Stimulated activated CD4-positive, alpha-beta T cell treated with anti-CD3 and anti-CD28 coated beads, Interleukin-15, amount 100 ng/mL, for 1 hour (primary cell): ENCODE results near the gene TPO.

Source experiments
- DNase-seq, 2 donors: peaks; one replicate each; pipeline ENCODE4 v3.0.0-alpha.2; 2020; ENCODE audit warnings: low read depth in 1 of 2, low spot score in 1 of 2

TPO gene

DNA sequence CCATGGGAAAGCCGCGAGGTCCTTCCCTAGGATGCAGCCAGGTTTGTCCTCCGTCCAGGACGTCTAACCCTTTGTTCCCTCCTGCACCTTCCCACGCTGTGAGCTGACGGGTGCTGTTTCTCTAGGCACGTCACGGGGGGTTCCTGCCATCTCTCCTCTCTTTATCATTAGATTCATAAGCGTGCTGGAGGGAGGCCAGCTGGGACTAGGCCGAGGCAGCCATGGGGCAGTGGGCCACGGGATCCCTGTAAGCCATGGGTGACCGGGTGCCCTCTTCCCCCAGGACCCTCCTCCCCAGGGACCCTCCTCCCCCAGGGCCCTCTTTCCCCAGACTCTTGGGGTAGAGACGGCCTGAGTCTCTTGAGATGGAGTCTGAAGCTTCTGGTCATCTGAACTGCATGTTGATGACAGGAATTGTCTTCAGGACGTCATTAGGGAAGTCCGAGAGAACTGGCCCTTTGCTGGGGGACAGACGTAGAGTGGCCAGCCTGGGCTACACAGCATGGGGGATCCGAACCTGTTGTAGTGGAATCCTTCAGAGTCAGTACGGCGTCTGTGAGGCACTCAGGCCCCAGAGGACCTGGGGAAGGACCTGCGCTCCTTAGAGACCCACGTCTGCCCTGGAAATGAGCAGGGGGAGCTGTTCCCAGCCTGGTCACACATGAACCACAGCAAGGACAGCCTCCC is 108.1 kb downstream of the TPO start:
- no peak for DNase-seq

- DNase-seq, result no peak
Measured at GRCh38 chr2:1521878-1522830, 108.9 kb downstream of the TPO start.

DNA sequence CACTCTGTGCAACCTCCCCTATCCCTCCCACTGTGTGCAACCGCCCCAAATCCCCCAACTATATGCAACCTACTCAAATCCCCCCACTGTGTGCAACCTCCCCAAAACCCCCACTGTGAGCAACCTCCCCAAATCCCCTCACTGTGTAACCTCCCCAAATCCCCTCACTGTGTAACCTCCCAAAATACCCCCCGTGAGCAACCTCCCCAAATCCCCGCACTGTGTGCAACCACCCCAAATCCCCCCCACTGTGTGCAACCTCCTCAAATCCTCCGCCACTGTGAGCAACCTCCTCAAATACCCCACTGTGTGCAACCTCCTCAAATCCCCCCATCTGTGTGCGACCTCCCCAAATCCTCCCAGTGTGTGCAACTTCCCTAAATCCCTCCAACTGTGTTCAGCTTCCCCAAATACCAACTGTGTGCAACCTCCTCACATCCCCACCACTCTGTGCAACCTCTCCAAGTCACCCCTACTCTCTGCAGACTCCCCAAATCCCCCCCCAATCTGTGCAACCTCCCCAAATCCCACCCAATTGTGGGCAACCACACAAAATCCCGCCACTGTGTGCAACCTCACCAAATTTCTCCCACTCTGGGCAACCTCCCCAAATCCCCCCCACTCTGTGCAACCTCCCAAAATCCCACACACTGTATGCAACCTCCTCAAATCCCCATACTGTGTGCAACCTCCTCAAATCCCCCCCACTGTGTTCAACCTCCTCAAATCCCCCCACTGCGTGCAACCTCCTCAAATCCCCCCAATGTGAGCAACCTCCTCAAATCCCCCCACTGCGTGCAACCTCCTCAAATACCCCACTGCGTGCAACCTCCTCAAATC is 114.1 kb downstream of the TPO start:
- DNase-seq, result no peak

GRCh38 chr2:1528273-1529064 is 115.2 kb downstream of the TPO start:
- DNase-seq, result no peak

DNA sequence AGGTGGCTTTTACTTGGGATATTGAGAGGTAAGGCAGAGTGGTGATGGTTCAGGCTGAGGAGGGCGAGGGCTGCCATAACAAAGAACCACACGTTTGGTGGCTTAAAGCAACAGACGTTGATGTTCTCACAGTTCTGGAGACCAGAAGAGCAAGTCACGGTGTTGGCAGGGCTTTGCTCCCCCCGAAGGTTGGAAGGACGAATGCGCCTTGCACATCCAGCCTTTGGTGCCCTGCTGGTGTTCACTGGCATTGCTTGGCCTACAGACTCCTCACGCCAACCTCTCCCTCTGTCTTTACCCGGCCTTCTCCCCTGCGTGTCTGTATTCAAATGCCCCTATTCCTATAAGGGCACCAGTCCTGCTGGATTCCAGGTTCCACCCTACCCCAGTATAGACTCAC is 125.4 kb downstream of the TPO start:
- no peak for DNase-seq

GRCh38 chr2:1539441-1539840 is 126.2 kb downstream of the TPO start:
- no peak for DNase-seq

DNA sequence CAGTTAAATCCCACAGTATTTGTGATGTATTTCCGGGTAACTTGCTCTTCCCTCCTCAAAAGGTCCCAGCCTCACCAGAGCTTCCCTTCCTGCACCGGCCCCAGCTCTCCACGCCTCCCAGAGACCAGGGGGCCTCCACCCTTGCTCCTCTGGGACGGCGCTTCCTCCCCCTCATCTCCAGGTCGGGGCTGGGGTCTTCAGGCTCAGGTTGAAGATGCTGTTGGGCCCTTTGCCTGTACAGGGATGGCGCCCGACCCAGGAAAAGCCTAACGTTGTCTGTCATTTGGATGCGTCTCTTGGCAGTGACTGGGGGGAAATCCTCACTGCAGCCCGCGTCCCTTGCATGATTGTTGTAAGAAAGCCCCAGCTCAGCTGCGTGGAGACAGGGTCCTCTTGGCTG is 126.7 kb downstream of the TPO start:
- DNase-seq, result no peak

DNA sequence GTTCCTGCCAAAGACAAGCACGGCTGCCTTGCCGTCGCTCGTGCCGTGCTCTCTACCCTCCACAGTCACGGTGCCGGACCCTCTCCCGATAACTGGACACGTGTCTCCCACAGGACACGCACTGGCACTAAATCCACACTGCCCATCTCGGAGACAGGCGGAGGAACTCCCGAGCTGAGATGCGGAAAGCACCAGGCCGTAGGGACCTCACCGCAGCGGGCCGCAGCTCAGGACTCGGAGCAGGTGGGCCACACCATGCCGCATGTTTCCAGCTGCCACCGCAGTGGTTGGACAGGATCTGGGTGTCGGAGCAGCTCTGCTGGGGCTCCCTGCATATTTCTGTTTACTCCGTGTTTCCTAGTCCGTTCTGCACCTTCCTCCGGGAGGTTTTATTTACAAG is 127.2 kb downstream of the TPO start:
- DNase-seq, result no peak

DNA sequence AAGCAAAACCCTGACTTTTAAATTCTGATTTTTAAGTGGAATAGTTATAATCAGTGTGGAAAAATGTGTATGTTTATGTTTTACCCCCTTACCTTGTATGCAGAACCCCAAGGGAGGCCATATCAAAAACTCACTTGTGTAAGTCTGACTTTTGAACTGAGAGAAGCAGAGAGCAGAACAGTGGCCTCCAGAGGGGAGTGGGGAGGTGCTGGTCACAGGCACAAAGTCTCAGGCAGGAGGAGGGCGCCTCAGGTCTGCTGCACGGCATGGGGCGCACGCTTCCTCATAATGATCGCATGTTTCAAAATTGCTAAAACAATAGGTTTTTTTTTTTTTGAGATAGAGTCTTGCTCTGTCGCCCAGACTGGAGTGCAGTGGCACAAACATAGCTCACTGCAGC is 127.8 kb downstream of the TPO start:
- no peak for DNase-seq

GRCh38 chr2:1541819-1542475 is 128.7 kb downstream of the TPO start:
- no peak for DNase-seq

- no peak for DNase-seq
Measured at GRCh38 chr2:1542971-1543370, 129.7 kb downstream of the TPO start.

GRCh38 chr2:1543776-1544477 is 130.7 kb downstream of the TPO start:
- DNase-seq, result no peak

GRCh38 chr2:1544478-1545069 is 131.3 kb downstream of the TPO start:
- DNase-seq, result no peak

GRCh38 chr2:1546023-1546591 is 132.8 kb downstream of the TPO start:
- no peak for DNase-seq

DNA sequence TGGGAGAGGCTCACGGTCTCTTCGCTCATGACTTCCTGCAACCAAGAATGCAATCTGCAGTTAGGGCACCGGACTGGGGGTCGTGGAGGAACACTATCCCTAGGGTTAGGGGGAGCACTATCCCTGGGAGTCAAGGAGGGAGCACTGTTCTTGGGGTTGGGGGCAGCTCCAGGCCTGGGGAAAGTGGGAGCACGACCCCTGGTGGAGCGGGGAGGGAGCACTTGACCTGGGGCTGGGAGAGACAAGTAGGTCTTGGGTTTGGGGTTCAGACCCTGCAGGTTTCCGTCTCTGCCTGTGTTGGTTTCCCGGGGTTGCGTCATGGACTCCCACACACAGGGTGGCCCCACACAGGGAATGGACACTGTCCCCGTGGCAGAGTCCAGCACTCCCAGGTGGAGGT is 133.6 kb downstream of the TPO start:
- DNase-seq, result no peak

GRCh38 chr2:1548910-1549673 is 135.8 kb downstream of the TPO start:
- DNase-seq, result no peak

DNA sequence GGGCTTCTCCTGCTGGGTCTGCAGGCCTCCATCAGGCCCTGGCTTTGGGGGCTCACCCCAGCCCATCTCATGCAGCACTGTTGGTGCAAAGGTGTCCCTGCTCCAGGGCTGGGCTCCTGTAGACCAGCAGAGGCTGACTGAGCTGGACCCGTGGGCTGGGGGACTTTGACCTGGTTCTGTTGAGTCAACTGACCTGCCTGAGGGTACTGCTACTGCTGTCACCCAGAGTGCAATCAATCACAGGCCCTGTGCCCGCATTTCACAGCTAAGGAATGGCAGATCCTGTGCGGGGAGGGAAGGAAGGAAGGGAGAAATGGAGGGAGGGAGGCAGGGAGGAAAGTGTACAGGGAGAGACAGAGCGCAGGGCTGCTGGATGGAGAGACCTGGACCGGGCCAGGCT is 136.8 kb downstream of the TPO start:
- no peak for DNase-seq

DNA sequence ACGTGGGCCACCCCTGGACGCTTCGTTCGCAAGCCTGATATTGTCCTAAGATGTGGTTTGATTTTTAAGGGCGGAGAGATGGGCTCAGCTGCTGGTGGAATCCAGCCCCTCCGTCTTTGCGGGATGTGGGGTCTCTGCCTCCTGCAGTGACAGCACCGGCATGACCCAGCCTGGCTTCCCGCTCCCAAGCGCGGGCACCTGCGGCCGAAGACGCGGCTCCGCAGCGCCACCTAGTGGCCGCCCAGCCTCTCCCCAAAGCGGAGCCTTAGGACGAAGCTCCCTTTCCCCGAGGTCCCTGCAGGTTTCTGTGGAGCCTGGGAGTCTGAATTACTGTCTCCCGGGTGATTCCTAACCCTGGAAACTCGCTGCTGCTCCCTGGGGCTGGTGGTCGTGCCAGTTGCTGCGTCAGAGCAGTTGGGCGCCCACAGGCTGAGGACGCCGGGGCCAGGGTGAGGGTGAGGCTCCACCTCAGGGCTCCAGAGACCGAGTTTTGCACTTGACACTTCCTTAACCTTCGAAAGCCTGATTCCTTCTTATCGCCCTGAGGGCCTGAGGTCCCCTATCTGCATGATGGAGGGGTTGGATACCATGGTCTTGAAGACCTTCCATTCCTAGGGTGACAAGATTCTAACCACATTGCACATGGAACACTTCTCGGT is 137.5 kb downstream of the TPO start:
- peak; percentile 30 to 62 for DNase-seq
